ENCODE results near the gene SMPDL3B. TPM values are rescaled to one million over a fixed set of nuclear protein-coding genes. Genes with fewer than 3 reads are reported as not detected.
"Not testable (repeated sequence)": the region's sequence is repeated elsewhere in the genome, so short reads cannot be mapped to it uniquely, and the experiment has no call there.

SMPDL3B gene
- polyA plus RNA-seq, 1 donor from 2014 or later, result not detected

GRCh38 chr1:27994060-27994459, 59.3 kb downstream of the SMPDL3B start:
- no peaks in the 10 kb centered on the region for H3K79me2 ChIP-seq (replicated peaks; ENCODE audit: insufficient read depth, low read length)

GRCh38 chr1:27994526-27994925, 59.7 kb downstream of the SMPDL3B start:
- not testable (repeated sequence) for H3K4me2 ChIP-seq (ENCODE audit: low read length); H3K9ac ChIP-seq (ENCODE audit: low read length); H3K27ac ChIP-seq (ENCODE audit: low read length); H3K9me2 ChIP-seq (ENCODE audit: insufficient read depth, low read length); H3K79me2 ChIP-seq (replicated peaks; ENCODE audit: insufficient read depth, low read length); H3K27me3 ChIP-seq (ENCODE audit: insufficient read depth, low read depth, low read length); H2AFZ ChIP-seq (ENCODE audit: low read depth, low read length); H4K20me1 ChIP-seq (ENCODE audit: insufficient read depth); H3K9me3 ChIP-seq (ENCODE audit: low read length); H3K4me3 ChIP-seq (ENCODE audit: low read length); H3F3A ChIP-seq (ENCODE audit: insufficient read depth, low read length, poor library complexity, severe bottlenecking); H3K36me3 ChIP-seq (ENCODE audit: insufficient read depth, low read length)

More at GRCh38 chr1:27994060-27994459, 59.3 kb downstream of the SMPDL3B start:
- Histone ChIP-seq H3K27me3 (ENCODE audit: insufficient read depth, low read depth, low read length) (no peaks in the 10 kb centered on the region), H3F3A (ENCODE audit: insufficient read depth, low read length, poor library complexity, severe bottlenecking) (no peaks in the 10 kb centered on the region), H2AFZ (ENCODE audit: low read depth, low read length) (no peak overlapping the region), H3K9me2 (ENCODE audit: insufficient read depth, low read length) (no peaks in the 10 kb centered on the region), H3K9me3 (ENCODE audit: low read length) (no peaks in the 10 kb centered on the region), H3K9ac (ENCODE audit: low read length) (no peak overlapping the region), H3K4me3 (ENCODE audit: low read length) (no peak overlapping the region), H3K4me2 (ENCODE audit: low read length) (no peak overlapping the region), H3K27ac (ENCODE audit: low read length) (no peak overlapping the region), H4K20me1 (ENCODE audit: insufficient read depth) (no peaks in the 10 kb centered on the region), H3K36me3 (ENCODE audit: insufficient read depth, low read length) (peaks cover 7% of the 10 kb centered on the region)
- TF ChIP-seq RAD21 (conservative IDR thresholded peaks at IDR 0.05) (no peak), REST (IDR thresholded peaks at IDR 0.05; ENCODE audit: borderline replicate concordance) (no peak), TAF1 (IDR thresholded peaks at IDR 0.05; ENCODE audit: low read depth) (no peak)

- Histone ChIP-seq H3K9me3 (ENCODE audit: low read length) (no peaks in the 10 kb centered on the region), H3K9me2 (ENCODE audit: insufficient read depth, low read length) (no peaks in the 10 kb centered on the region), H3F3A (ENCODE audit: insufficient read depth, low read length, poor library complexity, severe bottlenecking) (no peaks in the 10 kb centered on the region), H3K36me3 (ENCODE audit: insufficient read depth, low read length) (no peaks in the 10 kb centered on the region), H3K27me3 (ENCODE audit: insufficient read depth, low read depth, low read length) (no peaks in the 10 kb centered on the region), H3K27ac (ENCODE audit: low read length) (no peak overlapping the region), H3K79me2 (replicated peaks; ENCODE audit: insufficient read depth, low read length) (no peaks in the 10 kb centered on the region), H4K20me1 (ENCODE audit: insufficient read depth) (no peaks in the 10 kb centered on the region), H3K4me3 (ENCODE audit: low read length) (no peak overlapping the region), H2AFZ (ENCODE audit: low read depth, low read length) (no peak overlapping the region), H3K4me2 (ENCODE audit: low read length) (no peak overlapping the region), H3K9ac (ENCODE audit: low read length) (no peak overlapping the region)
- TF ChIP-seq RAD21 (conservative IDR thresholded peaks at IDR 0.05) (no peak), EZH2 (IDR thresholded peaks at IDR 0.05; ENCODE audit: borderline replicate concordance, insufficient read depth, low read length, poor library complexity, severe bottlenecking) (no peak), SMC3 (conservative IDR thresholded peaks at IDR 0.05; ENCODE audit: poor library complexity) (no peak), TAF1 (IDR thresholded peaks at IDR 0.05; ENCODE audit: low read depth) (no peak), EP300 (conservative IDR thresholded peaks at IDR 0.05; ENCODE audit: poor library complexity, severe bottlenecking) (no peak), MXI1 (conservative IDR thresholded peaks at IDR 0.05; ENCODE audit: poor library complexity, severe bottlenecking) (no peak), POLR2AphosphoS5 (IDR thresholded peaks at IDR 0.05) (no peak), REST (IDR thresholded peaks at IDR 0.05; ENCODE audit: borderline replicate concordance) (no peak), CTCF (IDR thresholded peaks at IDR 0.05; ENCODE audit: poor library complexity, severe bottlenecking) (no peak)
These were observed 64.3 kb downstream of the SMPDL3B start for GRCh38 chr1:27999055-27999454.

Data from neural cell (in vitro differentiated cells).